ENCODE results near the gene PPP1R27. TPM values are rescaled to one million over a fixed set of nuclear protein-coding genes. Genes with fewer than 3 reads are reported as not detected.

Gene PPP1R27
- total and polyA plus RNA-seq, 9 of the 15 experiments (the other 6 are each of a cell fraction or from before 2014, with no cell fraction given): 0.29 to 6.9 (median 1.5) TPM; not detected in 2

- TF ChIP-seq NR2C1 (IDR thresholded peaks at IDR 0.05): peak; percentile 27; the same call in 1 of the 2 replicates
- no peak for TF ChIP-seq NR2C1 (tag; IDR thresholded peaks at IDR 0.05)
- peak; percentile 72 for TF ChIP-seq POLR2A (conservative IDR thresholded peaks at IDR 0.05)
- TF ChIP-seq ZBTB49 (CRISPR knock-in tag; IDR thresholded peaks at IDR 0.05; ENCODE audit: borderline replicate concordance): no peak
These were observed 8.1 kb upstream of the PPP1R27 start (continued) for GRCh38 chr17:81842725-81843504.

- intact Hi-C loops (cut with micrococcal nuclease): no loop called here
- H2AFZ ChIP-seq (ENCODE audit: low read depth, low read length): no peak overlapping the region
- POLR2A ChIA-PET: interaction anchor here (0.8 to 8.0 kb wide), 7 partner anchors 10 to 189 kb away, joined by 3 to 85 read pairs (median 21); partner anchors contain the start of genes MCRIP1 and P4HB
- WGBS (ENCODE audit: insufficient coverage, low coverage, missing lambda C conversion rate): 89% methylated on average over 10 of the region's 11 CpGs
- H3K79me2 ChIP-seq (ENCODE audit: control insufficient read depth, insufficient read depth, low read length): no peaks in the 10 kb centered on the region
- DNase-seq (ENCODE audit: extremely low read depth in 1 of 4, low spot score in 3 of 4) (no peak), FAIRE-seq (no peak), ATAC-seq (no peak)
- no peaks in the 10 kb centered on the region for H3K27me3 ChIP-seq (ENCODE audit: control insufficient read depth in 2 of 2, insufficient read depth in 2 of 2, low read length in 2 of 2)
- H3K27ac ChIP-seq (ENCODE audit: extremely low read depth, low read depth, low read length): no peak overlapping the region
- in situ Hi-C loops (cut with MboI): no loop called here
- CTCF ChIA-PET (ENCODE audit: low intra/inter-chr PET ratio): no interaction called here
- H3K9me3 ChIP-seq (replicated peaks; ENCODE audit: control insufficient read depth, insufficient read depth, low read depth, low read length): no peaks in the 10 kb centered on the region
- H3K36me3 ChIP-seq (ENCODE audit: control insufficient read depth, insufficient read depth, low read length): peaks cover 48% of the 10 kb centered on the region; the same call in 2 of the 3 replicates
- H3K9ac ChIP-seq (ENCODE audit: insufficient read depth in 1 of 2, low read depth in 2 of 2, low read length in 2 of 2): peak overlapping the region in 1 of 2 experiments; percentile 24; a peak in 2 of 4 replicates
- peaks cover 13% of the 10 kb centered on the region for H4K20me1 ChIP-seq (replicated peaks; ENCODE audit: control insufficient read depth, insufficient read depth, low read length)
- H3K4me3 ChIP-seq: no peak overlapping the region
- no peak overlapping the region for H3K4me2 ChIP-seq (ENCODE audit: insufficient read depth, low read length)
- no peaks in the 10 kb centered on the region for H3K9me1 ChIP-seq (ENCODE audit: control insufficient read depth, insufficient read depth, low read length)
- H3K4me1 ChIP-seq (replicated peaks in 1 of 2; ENCODE audit: control insufficient read depth in 2 of 2, insufficient read depth in 2 of 2, low read length in 2 of 2): peaks cover 4 to 54% of the 10 kb centered on the region in 2 experiments; a peak in 4 of 5 replicates
- no TSS peak for BruUV-seq (replicated peaks)
- TF ChIP-seq ZNF75A (CRISPR knock-in tag; IDR thresholded peaks at IDR 0.05): no peak
- TF ChIP-seq ZBTB33 (CRISPR knock-in tag; IDR thresholded peaks at IDR 0.05): peak; percentile 62
- TF ChIP-seq TAF15 (IDR thresholded peaks at IDR 0.05; ENCODE audit: low read depth, low read length): no peak
- 0 out of 2 replicates have a peak, but pooled peaks have one; percentile 17 for TF ChIP-seq ZNF3 (CRISPR knock-in tag; IDR thresholded peaks at IDR 0.05)
- TF ChIP-seq RBFOX2 (IDR thresholded peaks at IDR 0.05; ENCODE audit: low read depth, low read length): 0 out of 2 replicates have a peak, but pooled peaks have one; percentile 1
- TF ChIP-seq RBM22 (IDR thresholded peaks at IDR 0.05; ENCODE audit: low read depth, low read length, poor library complexity, severe bottlenecking): peak; percentile 2
- TF ChIP-seq ARID4B (CRISPR knock-in tag; IDR thresholded peaks at IDR 0.05): no peak
These were observed 7.5 kb upstream of the PPP1R27 start for GRCh38 chr17:81842378-81842724.
